Dermis microvascular lymphatic vessel endothelial cell (primary cell): Measurements from ENCODE around the gene PCP2. TPM values are rescaled to one million over a fixed set of nuclear protein-coding genes. Genes with fewer than 3 reads are reported as not detected.

Experiments
- DNase-seq, 2 donors: peaks; one replicate each; pipeline versions ENCODE4 v3.0.0 to v3.0.0-alpha.2; 2010; ENCODE audit warnings: low read depth in 2 of 2
- total RNA-seq: library from RNA; depleted of rRNA; stranded (reverse); fragments of >200 nt; gene quantifications from 2 replicates; pipeline ENCODE4 v1.2.1, GENCODE V29; 2014

Gene PCP2
- total RNA-seq, 1 donor from 2014 or later = not detected

- no peak for DNase-seq
Measured at GRCh38 chr19:7619671-7620441, 13.7 kb downstream of the PCP2 start.

- DNase-seq = no peak
Measured at GRCh38 chr19:7618771-7619510, 14.6 kb downstream of the PCP2 start.

- no peak for DNase-seq
Measured at GRCh38 chr19:7618348-7618747, 15.2 kb downstream of the PCP2 start.

- DNase-seq = no peak
Measured at GRCh38 chr19:7617735-7618134, 15.8 kb downstream of the PCP2 start.

- DNase-seq = no peak
Measured at GRCh38 chr19:7617172-7617571, 16.3 kb downstream of the PCP2 start.

- DNase-seq = no peak
Measured at GRCh38 chr19:7614859-7615741, 18.4 kb downstream of the PCP2 start.

- DNase-seq = no peak
Measured at GRCh38 chr19:7612282-7613274, 20.9 kb downstream of the PCP2 start.

- DNase-seq = no peak
Measured at GRCh38 chr19:7611541-7612279, 21.8 kb downstream of the PCP2 start.

- no peak for DNase-seq
Measured at GRCh38 chr19:7610491-7611240, 22.9 kb downstream of the PCP2 start.

GRCh38 chr19:7607874-7608560 lies 25.5 kb downstream of the PCP2 start:
- DNase-seq = no peak

- DNase-seq = no peak
Measured at GRCh38 chr19:7607212-7607873, 26.2 kb downstream of the PCP2 start.

GRCh38 chr19:7606289-7606688 lies 27.2 kb downstream of the PCP2 start:
- DNase-seq = no peak

GRCh38 chr19:7605490-7606222 lies 27.9 kb downstream of the PCP2 start:
- DNase-seq = peak in 1 of 2 donors; percentile 44

- DNase-seq = no peak
Measured at GRCh38 chr19:7603919-7604318, 29.6 kb downstream of the PCP2 start.

GRCh38 chr19:7602935-7603497 lies 30.5 kb downstream of the PCP2 start:
- DNase-seq = no peak

GRCh38 chr19:7602240-7602934 lies 31.1 kb downstream of the PCP2 start:
- DNase-seq = no peak
